Calu3 (cell line): Measurements from ENCODE around the gene ABHD14A. TPM values are rescaled to one million over a fixed set of nuclear protein-coding genes. Genes with fewer than 3 reads are reported as not detected.

ENCODE experiments used
- BruUV-seq: library from RNA; stranded (reverse); fragments of 400-500 nt; replicated peaks from 2 replicates; lab custom pipeline; 2021; lab: Mats Ljungman, UMichigan
- CTCF ChIA-PET: fragments of 300-600 bp; sonication (Branson Sonifier 250); formaldehyde crosslinking; loops from one replicate; lab custom pipeline; 2022; ENCODE audit warnings: antibody characterized with exemption; lab: Charles Lee
- DNase-seq: peaks from one replicate; pipeline ENCODE4 v3.0.0; 2022
- H3K27ac Mint-ChIP-seq: one replicate; pipeline ENCODE4 v1.8.0; 2022; ENCODE audit warnings: mixed read lengths; ENCODE audit not compliant: unreplicated experiment
- H3K27me3 Mint-ChIP-seq: one replicate; pipeline ENCODE4 v1.8.0; 2022; ENCODE audit warnings: mixed read lengths; ENCODE audit not compliant: unreplicated experiment
- H3K36me3 Mint-ChIP-seq: one replicate; pipeline ENCODE4 v1.8.0; 2022; ENCODE audit warnings: mild to moderate bottlenecking, moderate library complexity, mixed read lengths; ENCODE audit not compliant: insufficient read depth, unreplicated experiment
- H3K4me1 Mint-ChIP-seq: one replicate; pipeline ENCODE4 v1.8.0; 2022; ENCODE audit warnings: mild to moderate bottlenecking, low read depth, mixed read lengths; ENCODE audit not compliant: unreplicated experiment
- H3K4me3 Mint-ChIP-seq: one replicate; pipeline ENCODE4 v1.8.0; 2022; ENCODE audit warnings: mild to moderate bottlenecking, low read depth, moderate library complexity, mixed read lengths; ENCODE audit not compliant: unreplicated experiment
- H3K9me3 Mint-ChIP-seq: one replicate; pipeline ENCODE4 v1.8.0; 2022; ENCODE audit warnings: low read depth, mixed read lengths; ENCODE audit not compliant: unreplicated experiment
- CTCF ChIP-seq: fragments of 200-600 bp; IDR thresholded peaks from one replicate; pipeline ENCODE4 v1.8.0; 2022; ENCODE audit warnings: antibody characterized with exemption; ENCODE audit not compliant: unreplicated experiment
- intact Hi-C: fragments of 100-400 bp; cut with micrococcal nuclease; formaldehyde crosslinking; loops from one replicate; pipeline ENCODE4 v1.10.0; 2022; ENCODE audit not compliant: unreplicated experiment
- total RNA-seq: library from RNA; stranded (reverse); gene quantifications from 2 replicates; pipeline ENCODE4 v1.2.3, GENCODE V29; 2022

ABHD14A gene
- total RNA-seq, 1 experiment from 2014 or later, result 6.6 TPM

GRCh38 chr3:51957520-51958205 lies 17.2 kb upstream of the ABHD14A start:
- no peaks in the 10 kb centered on the region for H3K4me1 Mint-ChIP-seq
- peaks cover 27% of the 10 kb centered on the region for H3K27me3 Mint-ChIP-seq
- BruUV-seq, result no TSS peak
- H3K27ac Mint-ChIP-seq, result no peak overlapping the region
- intact Hi-C loops, result no loop called here
- H3K4me3 Mint-ChIP-seq, result no peak overlapping the region
- no peak for DNase-seq
- H3K36me3 Mint-ChIP-seq, result no peaks in the 10 kb centered on the region
- CTCF ChIA-PET, result no interaction called here
- no peak for TF ChIP-seq CTCF
- H3K9me3 Mint-ChIP-seq, result no peaks in the 10 kb centered on the region

- no peak for DNase-seq
- Mint-ChIP-seq H3K27ac (no peak overlapping the region), H3K4me1 (no peaks in the 10 kb centered on the region), H3K36me3 (no peaks in the 10 kb centered on the region), H3K9me3 (no peaks in the 10 kb centered on the region), H3K4me3 (no peak overlapping the region), H3K27me3 (peaks cover 15% of the 10 kb centered on the region)
- intact Hi-C loops, result no loop called here
- no TSS peak for BruUV-seq
- CTCF ChIA-PET, result no interaction called here
- no peak for TF ChIP-seq CTCF
Measured at GRCh38 chr3:51958603-51959521, 16.0 kb upstream of the ABHD14A start.

- CTCF ChIA-PET, result no interaction called here
- no peak for DNase-seq
- H3K9me3 Mint-ChIP-seq, result no peaks in the 10 kb centered on the region
- H3K27me3 Mint-ChIP-seq, result peaks cover 7% of the 10 kb centered on the region
- BruUV-seq, result no TSS peak
- TF ChIP-seq CTCF, result no peak
- no peaks in the 10 kb centered on the region for H3K4me1 Mint-ChIP-seq
- no peaks in the 10 kb centered on the region for H3K36me3 Mint-ChIP-seq
- intact Hi-C loops, result no loop called here
- no peak overlapping the region for H3K27ac Mint-ChIP-seq
- no peak overlapping the region for H3K4me3 Mint-ChIP-seq
Measured at GRCh38 chr3:51959651-51960050, 15.2 kb upstream of the ABHD14A start.

GRCh38 chr3:51960386-51960785 lies 14.5 kb upstream of the ABHD14A start:
- CTCF ChIA-PET, result interaction anchor here (1.1 kb wide), 1 partner anchor 23 kb away, joined by 3 read pairs; the partner anchor contains the start of gene ACY1
- intact Hi-C loops, result no loop called here
- no TSS peak for BruUV-seq
- no peak for TF ChIP-seq CTCF
- Mint-ChIP-seq H3K27me3 (peaks cover 7% of the 10 kb centered on the region), H3K36me3 (peaks cover 4% of the 10 kb centered on the region), H3K9me3 (no peaks in the 10 kb centered on the region), H3K4me3 (no peak overlapping the region), H3K4me1 (peaks cover 5% of the 10 kb centered on the region), H3K27ac (no peak overlapping the region)
- DNase-seq, result no peak
